ENCODE measurements around the gene ICAM4.

- TF ChIP-seq, protein P1, sequence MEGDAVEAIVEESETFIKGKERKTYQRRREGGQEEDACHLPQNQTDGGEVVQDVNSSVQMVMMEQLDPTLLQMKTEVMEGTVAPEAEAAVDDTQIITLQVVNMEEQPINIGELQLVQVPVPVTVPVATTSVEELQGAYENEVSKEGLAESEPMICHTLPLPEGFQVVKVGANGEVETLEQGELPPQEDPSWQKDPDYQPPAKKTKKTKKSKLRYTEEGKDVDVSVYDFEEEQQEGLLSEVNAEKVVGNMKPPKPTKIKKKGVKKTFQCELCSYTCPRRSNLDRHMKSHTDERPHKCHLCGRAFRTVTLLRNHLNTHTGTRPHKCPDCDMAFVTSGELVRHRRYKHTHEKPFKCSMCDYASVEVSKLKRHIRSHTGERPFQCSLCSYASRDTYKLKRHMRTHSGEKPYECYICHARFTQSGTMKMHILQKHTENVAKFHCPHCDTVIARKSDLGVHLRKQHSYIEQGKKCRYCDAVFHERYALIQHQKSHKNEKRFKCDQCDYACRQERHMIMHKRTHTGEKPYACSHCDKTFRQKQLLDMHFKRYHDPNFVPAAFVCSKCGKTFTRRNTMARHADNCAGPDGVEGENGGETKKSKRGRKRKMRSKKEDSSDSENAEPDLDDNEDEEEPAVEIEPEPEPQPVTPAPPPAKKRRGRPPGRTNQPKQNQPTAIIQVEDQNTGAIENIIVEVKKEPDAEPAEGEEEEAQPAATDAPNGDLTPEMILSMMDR (IDR thresholded peaks at IDR 0.05): no peak
- no peak for TF ChIP-seq POLR2AphosphoS5 (IDR thresholded peaks at IDR 0.05)
- TF ChIP-seq EP300 (IDR thresholded peaks at IDR 0.05): no peak
- no peak for TF ChIP-seq POLR2A (IDR thresholded peaks at IDR 0.05; ENCODE audit: low read depth)
These were observed 47.2 kb downstream of the ICAM4 start for GRCh38 chr19:10333758-10334587.

Measured in esophagus muscularis mucosa (tissue), 4 donors.